ENCODE results near the gene TUFT1.
A peak's percentile ranks its signal among the peaks of the same experiment; 100 is the strongest.

Gene TUFT1

GRCh38 chr1:151524736-151525135 is 15.4 kb upstream of the TUFT1 start:
- H3K4me1 ChIP-seq (ENCODE audit: insufficient read depth, low read length), result peaks cover 4% of the 10 kb centered on the region; the same call in 1 of the 2 replicates
- H3K36me3 ChIP-seq (ENCODE audit: insufficient read depth, low read length), result peaks cover 70% of the 10 kb centered on the region
- H3K27ac ChIP-seq (ENCODE audit: low read depth, low read length), result no peak overlapping the region
- no peak overlapping the region for H3K9ac ChIP-seq (ENCODE audit: low read depth, low read length)
- no peaks in the 10 kb centered on the region for H3K9me3 ChIP-seq (ENCODE audit: insufficient read depth, low read depth, low read length)
- WGBS, result 93% methylated on average over 7 of the region's 7 CpGs
- H3K4me3 ChIP-seq (ENCODE audit: low read length), result no peak overlapping the region
- H3K27me3 ChIP-seq (ENCODE audit: insufficient read depth, low read length), result no peaks in the 10 kb centered on the region

- WGBS, result 77% methylated on average over 7 of the region's 7 CpGs
- H3K9me3 ChIP-seq (ENCODE audit: insufficient read depth, low read depth, low read length), result no peaks in the 10 kb centered on the region
- H3K9ac ChIP-seq (ENCODE audit: low read depth, low read length), result no peak overlapping the region
- peaks cover 4% of the 10 kb centered on the region; the same call in 1 of the 2 replicates for H3K4me1 ChIP-seq (ENCODE audit: insufficient read depth, low read length)
- no peak overlapping the region for H3K4me3 ChIP-seq (ENCODE audit: low read length)
- H3K27me3 ChIP-seq (ENCODE audit: insufficient read depth, low read length), result no peaks in the 10 kb centered on the region
- peaks cover 75% of the 10 kb centered on the region for H3K36me3 ChIP-seq (ENCODE audit: insufficient read depth, low read length)
- H3K27ac ChIP-seq (ENCODE audit: low read depth, low read length), result peak overlapping the region; percentile 41; the same call in 1 of the 2 replicates
Measured at GRCh38 chr1:151526735-151527525, 13.2 kb upstream of the TUFT1 start.

GRCh38 chr1:151529211-151529702 is 10.9 kb upstream of the TUFT1 start:
- Histone ChIP-seq H3K4me3 (ENCODE audit: low read length) (no peak overlapping the region), H3K36me3 (ENCODE audit: insufficient read depth, low read length) (peaks cover 72% of the 10 kb centered on the region), H3K4me1 (ENCODE audit: insufficient read depth, low read length) (peaks cover 4% of the 10 kb centered on the region; the same call in 1 of the 2 replicates), H3K27me3 (ENCODE audit: insufficient read depth, low read length) (no peaks in the 10 kb centered on the region), H3K27ac (ENCODE audit: low read depth, low read length) (no peak overlapping the region), H3K9me3 (ENCODE audit: insufficient read depth, low read depth, low read length) (no peaks in the 10 kb centered on the region), H3K9ac (ENCODE audit: low read depth, low read length) (no peak overlapping the region)
- 94% methylated on average over 11 of the region's 11 CpGs for WGBS

- H3K27ac ChIP-seq (ENCODE audit: low read depth, low read length), result no peak overlapping the region
- H3K9me3 ChIP-seq (ENCODE audit: insufficient read depth, low read depth, low read length), result no peaks in the 10 kb centered on the region
- H3K27me3 ChIP-seq (ENCODE audit: insufficient read depth, low read length), result no peaks in the 10 kb centered on the region
- peaks cover 4% of the 10 kb centered on the region; the same call in 1 of the 2 replicates for H3K4me1 ChIP-seq (ENCODE audit: insufficient read depth, low read length)
- H3K36me3 ChIP-seq (ENCODE audit: insufficient read depth, low read length), result peaks cover 70% of the 10 kb centered on the region
- no peak overlapping the region for H3K4me3 ChIP-seq (ENCODE audit: low read length)
- no peak overlapping the region for H3K9ac ChIP-seq (ENCODE audit: low read depth, low read length)
- 96% methylated on average over 18 of the region's 18 CpGs for WGBS
Measured at GRCh38 chr1:151529781-151530180, 10.3 kb upstream of the TUFT1 start.

GRCh38 chr1:151530461-151530860 is 9.6 kb upstream of the TUFT1 start:
- Histone ChIP-seq H3K9me3 (ENCODE audit: insufficient read depth, low read depth, low read length) (no peaks in the 10 kb centered on the region), H3K4me3 (ENCODE audit: low read length) (no peak overlapping the region), H3K27me3 (ENCODE audit: insufficient read depth, low read length) (no peaks in the 10 kb centered on the region), H3K27ac (ENCODE audit: low read depth, low read length) (no peak overlapping the region), H3K36me3 (ENCODE audit: insufficient read depth, low read length) (peaks cover 69% of the 10 kb centered on the region), H3K4me1 (ENCODE audit: insufficient read depth, low read length) (peaks cover 4% of the 10 kb centered on the region; the same call in 1 of the 2 replicates), H3K9ac (ENCODE audit: low read depth, low read length) (no peak overlapping the region)
- WGBS, result 87% methylated on average over 11 of the region's 11 CpGs

GRCh38 chr1:151533870-151534269 is 6.2 kb upstream of the TUFT1 start:
- no peak overlapping the region for H3K9ac ChIP-seq (ENCODE audit: low read depth, low read length)
- WGBS, result 90% methylated on average over 10 of the region's 10 CpGs
- H3K4me1 ChIP-seq (ENCODE audit: insufficient read depth, low read length), result no peaks in the 10 kb centered on the region
- no peaks in the 10 kb centered on the region for H3K27me3 ChIP-seq (ENCODE audit: insufficient read depth, low read length)
- no peak overlapping the region for H3K4me3 ChIP-seq (ENCODE audit: low read length)
- H3K36me3 ChIP-seq (ENCODE audit: insufficient read depth, low read length), result peaks cover 80% of the 10 kb centered on the region
- no peak overlapping the region for H3K27ac ChIP-seq (ENCODE audit: low read depth, low read length)
- no peaks in the 10 kb centered on the region for H3K9me3 ChIP-seq (ENCODE audit: insufficient read depth, low read depth, low read length)

- peaks cover 7% of the 10 kb centered on the region for H3K4me1 ChIP-seq (ENCODE audit: insufficient read depth, low read length)
- H3K27ac ChIP-seq (ENCODE audit: low read depth, low read length), result no peak overlapping the region
- peaks cover 71% of the 10 kb centered on the region for H3K36me3 ChIP-seq (ENCODE audit: insufficient read depth, low read length)
Measured at GRCh38 chr1:151534662-151535278, 5.3 kb upstream of the TUFT1 start.

GRCh38 chr1:151535326-151536271 is 4.5 kb upstream of the TUFT1 start:
- Histone ChIP-seq H3K27ac (ENCODE audit: low read depth, low read length) (no peak overlapping the region), H3K4me3 (ENCODE audit: low read length) (no peak overlapping the region), H3K4me1 (ENCODE audit: insufficient read depth, low read length) (peaks cover 8% of the 10 kb centered on the region), H3K36me3 (ENCODE audit: insufficient read depth, low read length) (peaks cover 63% of the 10 kb centered on the region), H3K9ac (ENCODE audit: low read depth, low read length) (no peak overlapping the region), H3K27me3 (ENCODE audit: insufficient read depth, low read length) (no peaks in the 10 kb centered on the region), H3K9me3 (ENCODE audit: insufficient read depth, low read depth, low read length) (no peaks in the 10 kb centered on the region)
- WGBS, result 81% methylated on average over 6 of the region's 6 CpGs

More at GRCh38 chr1:151534662-151535278, 5.3 kb upstream of the TUFT1 start:
- 74% methylated on average over 12 of the region's 12 CpGs for WGBS
- no peaks in the 10 kb centered on the region for H3K9me3 ChIP-seq (ENCODE audit: insufficient read depth, low read depth, low read length)
- H3K4me3 ChIP-seq (ENCODE audit: low read length), result no peak overlapping the region
- H3K9ac ChIP-seq (ENCODE audit: low read depth, low read length), result no peak overlapping the region
- H3K27me3 ChIP-seq (ENCODE audit: insufficient read depth, low read length), result no peaks in the 10 kb centered on the region

GRCh38 chr1:151536499-151536898 is 3.6 kb upstream of the TUFT1 start:
- H3K4me3 ChIP-seq (ENCODE audit: low read length), result no peak overlapping the region
- peaks cover 12% of the 10 kb centered on the region for H3K4me1 ChIP-seq (ENCODE audit: insufficient read depth, low read length)
- no peak overlapping the region for H3K9ac ChIP-seq (ENCODE audit: low read depth, low read length)
- no peaks in the 10 kb centered on the region for H3K9me3 ChIP-seq (ENCODE audit: insufficient read depth, low read depth, low read length)
- 91% methylated on average over 6 of the region's 7 CpGs for WGBS
- H3K27me3 ChIP-seq (ENCODE audit: insufficient read depth, low read length), result no peaks in the 10 kb centered on the region
- peaks cover 54% of the 10 kb centered on the region for H3K36me3 ChIP-seq (ENCODE audit: insufficient read depth, low read length)
- H3K27ac ChIP-seq (ENCODE audit: low read depth, low read length), result no peak overlapping the region

GRCh38 chr1:151537112-151537511 is 3.0 kb upstream of the TUFT1 start:
- Histone ChIP-seq H3K4me3 (ENCODE audit: low read length) (no peak overlapping the region), H3K36me3 (ENCODE audit: insufficient read depth, low read length) (peaks cover 48% of the 10 kb centered on the region), H3K27me3 (ENCODE audit: insufficient read depth, low read length) (no peaks in the 10 kb centered on the region), H3K9ac (ENCODE audit: low read depth, low read length) (no peak overlapping the region), H3K4me1 (ENCODE audit: insufficient read depth, low read length) (peaks cover 15% of the 10 kb centered on the region), H3K9me3 (ENCODE audit: insufficient read depth, low read depth, low read length) (no peaks in the 10 kb centered on the region), H3K27ac (ENCODE audit: low read depth, low read length) (no peak overlapping the region)
- 87% methylated on average over 9 of the region's 9 CpGs for WGBS

All from HUES64 (cell line).